Subcutaneous adipose tissue (tissue), 4 donors: ENCODE measurements around the gene EME1. TPM values are rescaled to one million over a fixed set of nuclear protein-coding genes. Genes with fewer than 3 reads are reported as not detected.

ENCODE experiments used
- CTCF ChIP-seq: fragments of 450-650 bp; IDR thresholded peaks from one replicate; pipeline ENCODE4 v1.5.1; 2016; ENCODE audit warnings: low read depth, mild to moderate bottlenecking, control low read depth, antibody characterized with exemption, moderate library complexity
- total RNA-seq, 4 donors: library from RNA; depleted of rRNA; stranded (reverse); fragments of >200 nt; gene quantifications; one replicate each; pipeline ENCODE4 v1.1.0, GENCODE V29; 2016

The EME1 gene
- total RNA-seq, 4 donors from 2014 or later: 0.88 to 1.3 (median 1.2) TPM; not detected in 1

GRCh38 chr17:50370052-50370451 is 3.0 kb upstream of the EME1 start:
- no peak for TF ChIP-seq CTCF

GRCh38 chr17:50371526-50371925 is 1.5 kb upstream of the EME1 start:
- no peak for TF ChIP-seq CTCF

GRCh38 chr17:50372222-50372757 is 739 bp upstream of the EME1 start:
- no peak for TF ChIP-seq CTCF

- TF ChIP-seq CTCF: no peak
Measured at GRCh38 chr17:50373705-50374104, 676 bp downstream of the EME1 start.

- TF ChIP-seq CTCF: no peak
Measured at GRCh38 chr17:50375858-50376538, 3.0 kb downstream of the EME1 start.

GRCh38 chr17:50379351-50380132 is 6.5 kb downstream of the EME1 start:
- TF ChIP-seq CTCF: no peak
